ENCODE measurements around the gene FRAT2. TPM values are rescaled to one million over a fixed set of nuclear protein-coding genes. Genes with fewer than 3 reads are reported as not detected.

FRAT2 gene
- total RNA-seq, 4 donors from 2014 or later, result 19.5 to 23.2 (median 21.8) TPM

DNA sequence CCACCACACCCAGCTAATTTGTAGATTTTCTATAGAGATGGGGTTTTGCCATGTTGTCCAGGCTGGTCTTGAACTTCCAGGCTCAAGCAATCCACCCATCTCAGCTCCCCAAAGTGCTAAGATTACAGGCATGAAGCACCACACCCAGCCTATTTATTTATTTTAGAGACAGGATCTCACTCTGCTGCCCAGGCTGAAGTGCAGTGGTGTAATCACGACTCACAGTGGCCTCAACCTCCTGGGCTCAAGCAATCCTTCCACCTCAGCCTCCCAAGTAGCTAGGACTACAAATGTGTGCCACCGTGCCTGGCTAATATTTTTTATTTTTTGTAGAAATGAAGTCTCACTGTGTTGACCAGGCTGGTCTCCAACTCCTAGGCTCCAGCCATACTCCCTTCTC, 6.9 kb upstream of the FRAT2 start:
- no peaks in the 10 kb centered on the region for H3K36me3 ChIP-seq
- DNase-seq, result no peak
- no peaks in the 10 kb centered on the region for H3K9me3 ChIP-seq
- no peaks in the 10 kb centered on the region for H3K27me3 ChIP-seq
- WGBS, 2 donors, result 81 to 94% methylated on average over 2 of the region's 2 CpGs
- H3K4me1 ChIP-seq, result peaks cover 7 to 14% of the 10 kb centered on the region in 2 donors
- H3K4me3 ChIP-seq (replicated peaks in 1 of 3), result no peak overlapping the region
- intact Hi-C loops (cut with DNase I), result no loop called here
- no peak overlapping the region for H3K27ac ChIP-seq
- no peak for TF ChIP-seq POLR2A (IDR thresholded peaks at IDR 0.05)
- TF ChIP-seq CTCF (IDR thresholded peaks at IDR 0.05), result no peak

DNA sequence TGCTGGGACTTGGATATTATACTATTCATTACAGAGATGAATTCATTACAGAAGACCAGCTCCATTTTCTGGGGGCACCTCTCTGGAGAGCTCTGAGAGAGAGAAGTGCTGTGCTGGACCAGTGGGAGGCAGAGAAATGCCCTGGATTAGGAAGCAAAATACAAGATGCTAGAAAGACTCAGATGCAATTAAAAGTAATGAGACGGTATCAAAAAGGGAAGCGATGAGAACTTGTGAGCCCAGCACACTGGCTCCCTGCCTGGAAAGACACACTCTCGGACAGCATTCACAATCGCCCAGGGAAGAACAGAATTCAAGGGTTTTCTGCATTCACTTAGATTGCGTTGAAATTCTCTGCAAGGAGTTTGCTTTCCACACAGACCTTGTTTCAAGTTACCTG, 3.5 kb upstream of the FRAT2 start:
- DNase-seq, result no peak
- Histone ChIP-seq H3K27ac (no peak overlapping the region), H3K4me1 (peaks cover 11 to 25% of the 10 kb centered on the region in 2 donors), H3K4me3 (replicated peaks in 1 of 3) (no peak overlapping the region), H3K9me3 (no peaks in the 10 kb centered on the region), H3K27me3 (no peaks in the 10 kb centered on the region), H3K36me3 (no peaks in the 10 kb centered on the region)
- TF ChIP-seq POLR2A (IDR thresholded peaks at IDR 0.05), result no peak
- no peak for TF ChIP-seq CTCF (IDR thresholded peaks at IDR 0.05)
- WGBS, 2 donors, result 25 to 47% methylated on average over 5 of the region's 5 CpGs
- intact Hi-C loops (cut with DNase I), result loop anchor here (10.0 kb wide), 1 partner anchor 53 kb away; no protein-coding TSS in a partner anchor

DNA sequence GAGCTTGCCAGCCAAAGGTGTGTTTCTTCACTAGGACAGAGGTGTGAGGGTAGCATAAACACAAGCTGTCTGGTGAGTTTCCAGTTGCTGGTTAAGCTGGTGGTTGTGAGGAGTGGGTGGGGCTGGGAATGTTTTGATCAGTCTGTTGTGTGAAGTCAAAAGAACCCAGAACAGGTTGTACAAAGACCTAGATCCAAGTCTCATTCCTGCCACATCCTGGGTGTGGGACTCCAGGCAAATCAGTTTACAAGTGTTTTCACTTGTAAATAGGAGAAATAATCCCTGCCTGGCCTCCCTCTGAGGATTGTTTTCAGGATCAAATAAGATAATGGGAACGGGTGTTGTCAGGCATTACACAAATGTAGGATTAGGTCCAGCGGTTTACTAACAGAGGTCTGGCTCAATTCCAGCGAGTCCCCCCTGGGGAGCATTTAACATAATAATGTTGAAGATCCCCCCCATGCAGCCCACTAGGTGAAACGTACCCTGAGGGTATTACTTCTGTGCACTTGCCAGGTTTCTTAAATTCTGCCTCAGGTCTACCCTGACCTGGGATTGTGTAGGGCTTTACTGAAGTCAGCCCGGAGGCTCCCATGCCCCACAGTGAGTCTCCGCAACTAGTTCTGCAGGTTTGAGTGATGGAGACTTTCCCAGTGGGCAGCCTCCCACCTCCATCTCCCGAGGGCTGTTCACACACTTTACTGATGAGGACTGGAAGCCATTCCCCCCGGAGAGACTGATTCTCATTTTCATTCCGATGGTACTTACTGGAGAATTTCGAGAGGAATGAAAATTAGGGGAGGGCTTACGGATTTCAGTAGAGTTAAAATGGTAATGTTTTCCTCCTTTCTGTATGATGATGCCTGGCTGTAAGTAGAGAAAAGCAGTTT, 2.7 kb upstream of the FRAT2 start:
- WGBS, 2 donors, result 8 to 16% methylated on average over 8 to 11 of the region's 11 CpGs
- intact Hi-C loops (cut with DNase I), result loop anchor here (10.0 kb wide), 1 partner anchor 52 kb away; no protein-coding TSS in a partner anchor
- Histone ChIP-seq H3K27ac (peak overlapping the region in 1 of 3 donors; percentile 25), H3K9me3 (no peaks in the 10 kb centered on the region), H3K27me3 (no peaks in the 10 kb centered on the region), H3K4me3 (replicated peaks in 1 of 3) (no peak overlapping the region), H3K4me1 (peaks cover 15 to 27% of the 10 kb centered on the region in 2 donors), H3K36me3 (no peaks in the 10 kb centered on the region)
- TF ChIP-seq CTCF (IDR thresholded peaks at IDR 0.05) (no peak), POLR2A (IDR thresholded peaks at IDR 0.05) (no peak)
- peak; percentile 64 to 72 for DNase-seq

DNA sequence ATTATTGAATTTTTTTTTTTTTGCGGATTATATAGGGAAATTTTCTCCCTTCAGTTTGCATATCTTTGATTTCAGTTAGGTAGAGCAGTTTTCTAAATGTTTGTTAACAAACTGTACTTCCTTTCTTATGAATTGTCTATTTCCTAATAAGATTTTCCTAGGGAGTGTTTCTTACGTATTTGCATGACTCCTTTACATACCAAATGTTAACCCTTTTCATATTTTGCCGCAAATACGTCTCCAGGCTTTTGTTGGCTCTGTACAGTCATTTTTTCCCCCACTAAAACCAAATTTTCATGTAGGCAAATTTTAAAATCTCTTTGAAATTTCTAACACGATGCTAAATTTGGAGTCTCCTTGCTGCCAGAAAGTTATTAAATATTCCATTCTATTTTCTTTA, 1.9 kb upstream of the FRAT2 start:
- H3K4me3 ChIP-seq (replicated peaks in 1 of 3), result no peak overlapping the region
- H3K9me3 ChIP-seq, result no peaks in the 10 kb centered on the region
- H3K27ac ChIP-seq, result no peak overlapping the region
- intact Hi-C loops (cut with DNase I), result loop anchor here (10.0 kb wide), 1 partner anchor 52 kb away; no protein-coding TSS in a partner anchor
- TF ChIP-seq POLR2A (IDR thresholded peaks at IDR 0.05), result no peak
- peaks cover 23 to 34% of the 10 kb centered on the region in 2 donors for H3K4me1 ChIP-seq
- no peaks in the 10 kb centered on the region for H3K27me3 ChIP-seq
- no peaks in the 10 kb centered on the region for H3K36me3 ChIP-seq
- WGBS, 2 donors, result 49 to 66% methylated on average over 5 of the region's 5 CpGs
- no peak for DNase-seq

GRCh38 chr10:97336006-97336405, 1.5 kb upstream of the FRAT2 start:
- no peak overlapping the region for H3K27ac ChIP-seq
- TF ChIP-seq POLR2A (IDR thresholded peaks at IDR 0.05), result no peak
- no peaks in the 10 kb centered on the region for H3K27me3 ChIP-seq
- H3K4me1 ChIP-seq, result peaks cover 27 to 38% of the 10 kb centered on the region in 2 donors
- H3K9me3 ChIP-seq, result no peaks in the 10 kb centered on the region
- intact Hi-C loops (cut with DNase I), result loop anchor here (10.0 kb wide), 1 partner anchor 51 kb away; no protein-coding TSS in a partner anchor
- H3K36me3 ChIP-seq, result no peaks in the 10 kb centered on the region
- no peak overlapping the region for H3K4me3 ChIP-seq (replicated peaks in 1 of 3)
- 72 to 78% methylated on average over 5 of the region's 5 CpGs for WGBS, 2 donors
- DNase-seq, result no peak

DNA sequence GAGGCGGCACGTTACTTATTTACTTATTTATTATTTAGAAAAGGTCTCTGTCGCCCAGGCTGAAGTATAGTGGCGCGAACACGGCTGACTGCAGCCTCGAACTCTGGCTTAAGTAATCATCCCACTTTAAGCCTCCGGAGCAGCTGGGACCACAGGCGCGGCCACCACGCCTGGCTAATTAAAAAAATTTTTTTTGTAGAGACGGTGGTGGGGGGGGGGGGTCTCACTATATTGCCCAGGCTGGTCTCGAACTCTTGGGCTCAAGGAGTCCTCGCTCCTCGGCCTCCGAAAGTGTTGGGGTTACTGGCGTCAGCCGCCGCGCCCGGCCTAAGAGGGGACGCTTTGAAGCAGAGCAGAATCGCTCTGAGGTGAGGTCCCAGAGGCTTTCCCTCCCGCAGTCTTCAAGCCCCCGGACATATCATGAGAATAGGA, 675 bp upstream of the FRAT2 start:
- Histone ChIP-seq H3K9me3 (no peaks in the 10 kb centered on the region), H3K27ac (peak overlapping the region; percentile 87 to 92 (median 89)), H3K4me1 (peaks cover 31 to 46% of the 10 kb centered on the region in 2 donors), H3K27me3 (no peaks in the 10 kb centered on the region), H3K36me3 (no peaks in the 10 kb centered on the region), H3K4me3 (replicated peaks in 1 of 3) (peak overlapping the region in 2 of 3 donors; percentile 84 to 89)
- intact Hi-C loops (cut with DNase I), result loop anchor here (10.0 kb wide), 1 partner anchor 50 kb away; no protein-coding TSS in a partner anchor
- DNase-seq, result no peak
- WGBS, 2 donors, result 3 to 6% methylated on average over 19 to 25 of the region's 25 CpGs
- TF ChIP-seq POLR2A (IDR thresholded peaks at IDR 0.05), result no peak
- no peak for TF ChIP-seq CTCF (IDR thresholded peaks at IDR 0.05)

Data from thyroid gland (tissue), 4 donors.